NCI-H187 treated with DMSO at 0.1 percent for 48 hours (cell line): ENCODE results near the gene MRPL44.

Experiments
- DNase-seq: peaks from one replicate; lab custom pipeline; 2025; lab: John Stamatoyannopoulos, UW

MRPL44 gene

DNA sequence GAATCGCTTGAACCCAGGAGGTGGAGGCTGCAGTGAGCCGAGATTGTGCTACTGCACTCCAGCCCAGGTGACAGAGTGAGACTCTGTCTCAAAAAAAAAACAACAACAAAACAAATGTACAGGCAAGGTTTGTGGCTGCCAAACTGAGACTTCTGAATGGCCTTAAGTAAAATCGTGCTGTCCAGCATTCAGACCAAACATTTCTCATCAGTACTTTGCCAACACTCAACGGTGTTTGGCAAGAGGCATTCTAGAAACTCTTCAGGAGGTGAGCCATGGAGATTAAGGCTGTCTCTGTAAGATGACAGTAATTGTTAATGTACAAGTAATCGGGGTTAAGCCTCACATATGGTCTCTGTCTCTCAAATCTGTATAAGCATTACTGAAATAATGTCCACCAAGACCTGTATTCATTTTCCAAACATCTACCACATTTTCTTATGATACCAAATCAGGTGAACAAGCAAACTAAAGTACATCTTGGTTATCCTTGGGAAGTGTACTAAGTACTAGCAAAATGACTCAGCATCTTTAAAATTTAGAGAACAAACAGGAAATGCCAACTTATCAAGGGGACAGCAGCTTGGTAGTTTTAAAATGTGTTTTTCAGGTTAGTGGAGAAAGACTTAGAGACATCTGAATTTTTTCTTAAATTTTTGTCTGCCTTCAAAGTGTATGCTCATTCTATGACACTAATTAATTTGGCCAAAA, 52.5 kb downstream of the MRPL44 start:
- no peak for DNase-seq

DNA sequence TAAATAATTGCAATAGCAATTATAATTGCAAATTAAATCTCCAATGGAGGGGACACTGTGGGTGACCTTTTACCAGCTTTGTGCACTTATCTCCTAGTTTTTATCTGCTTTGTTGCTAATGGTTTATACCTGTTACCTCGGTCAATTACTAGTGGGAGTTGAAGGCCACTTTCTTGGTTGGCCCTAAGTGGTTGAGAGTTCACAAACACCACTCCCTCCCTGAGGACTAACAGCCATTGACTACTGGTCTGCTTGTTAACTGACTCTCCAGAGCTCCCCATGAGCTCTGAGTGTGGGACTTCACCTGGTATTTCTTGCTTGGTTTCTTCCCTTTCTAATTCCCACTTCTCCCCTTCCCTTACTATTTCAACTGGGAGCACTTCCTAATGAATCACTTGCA, 54.6 kb downstream of the MRPL44 start:
- no peak for DNase-seq

DNA sequence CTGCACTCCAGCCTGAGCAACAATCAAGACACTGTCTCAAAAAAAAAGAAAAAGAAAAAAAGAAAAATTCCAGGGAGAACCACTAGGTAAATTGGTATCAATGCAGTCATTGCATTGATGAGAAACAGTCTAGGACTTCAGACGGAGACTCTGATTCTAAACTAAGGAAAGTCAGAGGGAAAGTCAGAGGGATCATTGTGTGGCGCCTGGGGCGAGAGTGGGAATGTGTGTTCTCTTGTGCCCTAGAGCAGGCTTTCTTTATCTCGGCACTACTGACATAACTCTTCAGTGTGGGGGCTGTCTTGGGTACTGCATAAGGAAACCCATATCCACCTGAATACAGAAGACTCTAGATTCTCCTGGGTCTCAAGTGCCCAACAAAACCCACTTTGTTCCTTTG, 57.1 kb downstream of the MRPL44 start:
- no peak for DNase-seq

DNA sequence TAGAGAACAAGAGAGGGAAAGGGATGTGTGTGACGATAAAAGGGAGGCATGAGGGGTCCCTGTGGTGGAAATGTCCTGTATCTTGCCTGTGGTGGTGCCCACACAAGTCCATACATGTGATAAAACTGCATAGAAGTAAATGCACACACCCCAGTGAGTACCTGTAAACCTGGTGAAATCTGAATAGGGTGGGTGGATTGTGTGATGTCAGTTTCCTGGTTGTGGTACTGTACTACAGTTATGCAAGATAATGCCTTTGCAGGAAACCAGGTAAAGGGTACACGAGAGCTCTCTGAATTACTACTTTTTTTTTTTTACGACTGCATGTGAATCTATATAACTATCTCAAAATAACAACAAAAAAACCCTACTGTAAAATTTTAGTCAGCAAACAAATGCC, 59.7 kb downstream of the MRPL44 start:
- DNase-seq = no peak
